IMR-90 (cell line): Measurements from ENCODE around the gene YKT6. TPM values are rescaled to one million over a fixed set of nuclear protein-coding genes. Genes with fewer than 3 reads are reported as not detected.

Source experiments
- ATAC-seq: fragments of 200-7000 bp; cut with Tn5 transposase; 2 replicates; pipeline ENCODE4 v1.9.1; 2020; ENCODE audit warnings: low read depth, mild to moderate bottlenecking, moderate library complexity
- BruUV-seq: library from RNA; stranded (reverse); fragments of 400-500 nt; replicated peaks from 2 replicates; lab custom pipeline; 2021; lab: Mats Ljungman, UMichigan
- CTCF ChIA-PET: fragments of 300-600 bp; formaldehyde crosslinking; extraction: SDS; loops from one replicate; lab custom pipeline; 2021; ENCODE audit warnings: antibody characterized with exemption; lab: Yijun Ruan, JAX
- POLR2A ChIA-PET: fragments of 300-600 bp; sonication (Branson Sonifier 250); formaldehyde crosslinking; loops from one replicate; lab custom pipeline; 2022; ENCODE audit warnings: antibody characterized with exemption; ENCODE audit not compliant: unreplicated experiment; lab: Charles Lee
- DNase-seq: peaks from one replicate; pipeline ENCODE4 v3.0.0; 2013
- H2AFZ ChIP-seq: replicated peaks from 2 replicates; pipeline ENCODE3; 2013; ENCODE audit warnings: low read length, mild to moderate bottlenecking; ENCODE audit not compliant: poor library complexity
- H2AK5ac ChIP-seq: 2 replicates; pipeline ENCODE4 v1.6.1; 2013; ENCODE audit warnings: low read depth, low read length, inconsistent platforms
- H2AK9ac ChIP-seq: replicated peaks from 2 replicates; pipeline ENCODE3; 2013; ENCODE audit warnings: mild to moderate bottlenecking, low read depth, low read length, moderate library complexity; ENCODE audit not compliant: poor library complexity
- H2BK120ac ChIP-seq: 2 replicates; pipeline ENCODE4 v1.6.1; 2013; ENCODE audit warnings: low read depth, low read length, inconsistent platforms
- H2BK15ac ChIP-seq: 3 replicates; pipeline ENCODE4 v1.6.1; 2013; ENCODE audit warnings: low read depth, low read length, inconsistent platforms
- H2BK20ac ChIP-seq: 2 replicates; pipeline ENCODE4 v1.6.1; 2013; ENCODE audit warnings: low read depth, mild to moderate bottlenecking, inconsistent platforms, low read length, moderate library complexity
- H2BK5ac ChIP-seq: 2 replicates; pipeline ENCODE4 v1.6.1; 2013; ENCODE audit warnings: mild to moderate bottlenecking, low read depth, low read length, inconsistent platforms; ENCODE audit not compliant: poor library complexity, severe bottlenecking
- H3K14ac ChIP-seq: replicated peaks from 2 replicates; pipeline ENCODE4 v1.6.1; 2013; ENCODE audit warnings: low read depth, low read length, inconsistent platforms
- H3K18ac ChIP-seq: 2 replicates; pipeline ENCODE4 v1.6.1; 2013; ENCODE audit warnings: low read depth, low read length, control low read depth
- H3K23ac ChIP-seq: 2 replicates; pipeline ENCODE4 v1.6.1; 2013; ENCODE audit warnings: low read depth, low read length, inconsistent platforms
- H3K27ac ChIP-seq: 2 replicates; pipeline ENCODE4 v1.5.1; 2013; ENCODE audit warnings: mild to moderate bottlenecking, control low read depth, low read length; ENCODE audit not compliant: insufficient read depth
- H3K27me3 ChIP-seq: 2 replicates; pipeline ENCODE4 v1.6.1; 2013; ENCODE audit warnings: low read length; ENCODE audit not compliant: control insufficient read depth, insufficient read depth
- H3K36me3 ChIP-seq: 2 replicates; pipeline ENCODE4 v1.6.1; 2013; ENCODE audit warnings: low read length, mixed read lengths; ENCODE audit not compliant: control insufficient read depth, insufficient read depth
- H3K4ac ChIP-seq: 2 replicates; pipeline ENCODE4 v1.6.1; 2013; ENCODE audit warnings: low read depth, low read length, inconsistent platforms
- H3K4me1 ChIP-seq: 2 replicates; pipeline ENCODE4 v1.6.1; 2013; ENCODE audit warnings: low read length, mixed read lengths; ENCODE audit not compliant: control insufficient read depth, insufficient read depth
- H3K4me2 ChIP-seq: 2 replicates; pipeline ENCODE4 v1.6.1; 2013; ENCODE audit warnings: low read depth, mild to moderate bottlenecking, control low read depth, low read length, moderate library complexity
- H3K4me3 ChIP-seq: 2 replicates; pipeline ENCODE4 v1.5.1; 2013; ENCODE audit warnings: low read depth, mild to moderate bottlenecking, control low read depth, low read length, moderate library complexity; ENCODE audit not compliant: insufficient read depth
- H3K56ac ChIP-seq: 2 replicates; pipeline ENCODE4 v1.6.1; 2013; ENCODE audit warnings: low read length, inconsistent platforms; ENCODE audit not compliant: insufficient read depth; ENCODE audit errors: extremely low read depth
- H3K79me1 ChIP-seq, 2 experiments: 2 replicates each; pipeline ENCODE4 v1.6.1; 2013; ENCODE audit warnings: low read length in 2 of 2, inconsistent platforms in 1 of 2, low read depth in 1 of 2
- H3K9ac ChIP-seq: 2 replicates; pipeline ENCODE4 v1.6.1; 2013; ENCODE audit warnings: low read depth, low read length, control low read depth
- H3K9me1 ChIP-seq: 2 replicates; pipeline ENCODE4 v1.6.1; 2013; ENCODE audit warnings: low read length, inconsistent platforms; ENCODE audit not compliant: insufficient read depth
- H3K9me3 ChIP-seq: 2 replicates; pipeline ENCODE4 v1.6.1; 2013; ENCODE audit warnings: low read length; ENCODE audit not compliant: control insufficient read depth, insufficient read depth
- H4K20me1 ChIP-seq: 2 replicates; pipeline ENCODE4 v1.6.1; 2013; ENCODE audit warnings: low read length, inconsistent platforms; ENCODE audit not compliant: insufficient read depth
- H4K5ac ChIP-seq: 2 replicates; pipeline ENCODE4 v1.6.1; 2013; ENCODE audit warnings: mild to moderate bottlenecking, low read depth, low read length, control low read depth
- H4K8ac ChIP-seq, 2 experiments: 2 replicates each; pipeline ENCODE4 v1.6.1; 2013; ENCODE audit warnings: low read depth in 2 of 2, low read length in 2 of 2, control low read depth in 1 of 2, inconsistent platforms in 1 of 2
- H4K91ac ChIP-seq: 2 replicates; pipeline ENCODE4 v1.6.1; 2013; ENCODE audit warnings: low read depth, low read length, inconsistent platforms; ENCODE audit not compliant: insufficient read depth
- BHLHE40 ChIP-seq: fragments of 150-350 bp; IDR thresholded peaks from 2 replicates; pipeline ENCODE4 v1.6.1; 2016; ENCODE audit warnings: mild to moderate bottlenecking, low read depth, low read length
- CEBPB ChIP-seq: IDR thresholded peaks from 2 replicates; pipeline ENCODE4 v1.6.1; 2012; ENCODE audit warnings: low read depth, low read length, improper control_type of control experiment
- CHD1 ChIP-seq: IDR thresholded peaks from 2 replicates; pipeline ENCODE4 v1.6.1; 2012; ENCODE audit warnings: low read depth, low read length, improper control_type of control experiment
- FOS ChIP-seq: fragments of 150-350 bp; IDR thresholded peaks from 2 replicates; pipeline ENCODE4 v1.6.1; 2016; ENCODE audit warnings: low read depth, low read length
- MAFK ChIP-seq: IDR thresholded peaks from 2 replicates; pipeline ENCODE4 v1.6.1; 2012; ENCODE audit warnings: low read depth, low read length, improper control_type of control experiment
- MAZ ChIP-seq: IDR thresholded peaks from 2 replicates; pipeline ENCODE4 v1.6.1; 2012; ENCODE audit warnings: low read depth, mild to moderate bottlenecking, low read length, improper control_type of control experiment, moderate library complexity, borderline replicate concordance
- MXI1 ChIP-seq: IDR thresholded peaks from 2 replicates; pipeline ENCODE4 v1.6.1; 2012; ENCODE audit warnings: low read depth, mild to moderate bottlenecking, low read length, moderate library complexity, borderline replicate concordance
- NFE2L2 ChIP-seq: fragments of 150-350 bp; IDR thresholded peaks from 2 replicates; pipeline ENCODE4 v1.6.1; 2016; ENCODE audit warnings: low read depth, mild to moderate bottlenecking, low read length
- POLR2A ChIP-seq: IDR thresholded peaks from 2 replicates; pipeline ENCODE4 v1.6.1; 2012; ENCODE audit warnings: mild to moderate bottlenecking, low read depth, low read length
- RAD21 ChIP-seq: IDR thresholded peaks from 2 replicates; pipeline ENCODE4 v1.6.1; 2012; ENCODE audit warnings: low read length, improper control_type of control experiment
- RCOR1 ChIP-seq: IDR thresholded peaks from 2 replicates; pipeline ENCODE4 v1.6.1; 2012; ENCODE audit warnings: mild to moderate bottlenecking, low read length, improper control_type of control experiment; ENCODE audit not compliant: insufficient replicate concordance
- RFX5 ChIP-seq: IDR thresholded peaks from 2 replicates; pipeline ENCODE4 v1.8.0; 2012; ENCODE audit warnings: low read depth, mild to moderate bottlenecking, low read length, moderate library complexity
- SMC3 ChIP-seq: fragments of 150-350 bp; IDR thresholded peaks from 2 replicates; pipeline ENCODE4 v1.6.1; 2016; ENCODE audit warnings: low read depth, mild to moderate bottlenecking, antibody characterized with exemption, low read length, moderate library complexity
- USF2 ChIP-seq: fragments of 150-350 bp; IDR thresholded peaks from 2 replicates; pipeline ENCODE4 v1.6.1; 2017; ENCODE audit warnings: mild to moderate bottlenecking, antibody characterized with exemption, low read length, low read depth
- WGBS, 2 experiments: methylation state at CpG; one replicate each; pipeline versions ENCODE4 v1.1.5 to v1.1.7; 2013; ENCODE audit warnings: missing lambda C conversion rate in 2 of 2; ENCODE audit not compliant: insufficient read length in 1 of 2; ENCODE audit errors: extremely low coverage in 2 of 2; 5-methylcytosine and 5-hydroxymethylcytosine counted together
- dilution Hi-C: fragments of 300-500 bp; cut with HindIII; formaldehyde crosslinking; loops from one replicate; pipeline ENCODE4 v1.14.3; 2018; ENCODE audit warnings: low sequenced_read_pairs; ENCODE audit not compliant: unreplicated experiment
- in situ Hi-C: fragments of 300-500 bp; cut with MboI; formaldehyde crosslinking; loops from 3 replicates; pipeline ENCODE4 v1.14.3; 2019; ENCODE audit warnings: low sequenced_read_pairs, inconsistent platforms, mixed read lengths
- intact Hi-C: fragments of 100-400 bp; cut with micrococcal nuclease; formaldehyde crosslinking; loops from 2 replicates; pipeline ENCODE4 v1.10.0; 2022
- polyA plus RNA-seq, 3 experiments: library from polyadenylated mRNA; depleted of rRNA; stranded (reverse); fragments of >200 nt; gene quantifications; 2 replicates each; pipeline ENCODE4 v1.2.3, GENCODE V29; 2012; ENCODE audit warnings: low replicate concordance in 1 of 3
- total RNA-seq: library from RNA; depleted of rRNA; stranded (reverse); fragments of >200 nt; gene quantifications from 2 replicates; pipeline ENCODE4 v1.2.3, GENCODE V29; 2012
- TF ChIP-seq, protein P1 (sequence below): conservative IDR thresholded peaks from 2 replicates; pipeline ENCODE4 v1.5.1; 2012; ENCODE audit warnings: mild to moderate bottlenecking, low read depth, low read length, improper control_type of control experiment

Gene YKT6
- total and polyA plus RNA-seq, 2 of the 4 experiments (the other 2 are of a cell fraction), result 115 to 120 TPM

DNA sequence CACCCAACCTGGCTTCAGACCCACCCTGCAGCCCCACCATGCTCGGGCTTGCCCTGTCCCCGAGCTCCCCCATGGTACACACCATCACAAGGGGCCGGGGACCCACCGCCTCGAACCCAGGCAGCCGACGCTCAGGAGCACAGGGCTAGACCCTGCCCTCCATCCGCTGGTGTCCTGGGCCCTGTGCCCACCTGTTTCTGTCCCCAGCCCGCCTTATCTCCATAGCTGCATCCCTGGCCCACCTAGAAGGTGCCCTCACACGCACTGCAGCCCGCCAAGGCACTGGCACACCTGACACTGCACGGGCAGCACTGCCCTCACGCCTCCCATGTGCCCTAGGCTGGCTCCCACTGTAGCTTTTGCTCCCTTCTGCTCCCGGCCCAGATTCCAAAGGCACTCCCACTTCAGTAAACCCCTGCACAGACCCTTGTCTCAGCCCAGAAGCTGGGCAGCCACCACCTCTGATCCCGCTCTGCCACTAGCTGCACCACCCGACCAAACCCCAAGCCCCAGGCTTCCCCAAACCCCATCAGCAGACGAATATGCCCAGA lies 17.1 kb downstream of the YKT6 start:
- no peak overlapping the region for H2AK5ac ChIP-seq
- no peak overlapping the region for H3K9ac ChIP-seq
- no peaks in the 10 kb centered on the region for H3K4me1 ChIP-seq
- in situ Hi-C loops, result no loop called here
- H4K91ac ChIP-seq, result no peak overlapping the region
- no peak for TF ChIP-seq FOS
- TF ChIP-seq RCOR1, result no peak
- no peak for TF ChIP-seq RAD21
- TF ChIP-seq, protein P1, sequence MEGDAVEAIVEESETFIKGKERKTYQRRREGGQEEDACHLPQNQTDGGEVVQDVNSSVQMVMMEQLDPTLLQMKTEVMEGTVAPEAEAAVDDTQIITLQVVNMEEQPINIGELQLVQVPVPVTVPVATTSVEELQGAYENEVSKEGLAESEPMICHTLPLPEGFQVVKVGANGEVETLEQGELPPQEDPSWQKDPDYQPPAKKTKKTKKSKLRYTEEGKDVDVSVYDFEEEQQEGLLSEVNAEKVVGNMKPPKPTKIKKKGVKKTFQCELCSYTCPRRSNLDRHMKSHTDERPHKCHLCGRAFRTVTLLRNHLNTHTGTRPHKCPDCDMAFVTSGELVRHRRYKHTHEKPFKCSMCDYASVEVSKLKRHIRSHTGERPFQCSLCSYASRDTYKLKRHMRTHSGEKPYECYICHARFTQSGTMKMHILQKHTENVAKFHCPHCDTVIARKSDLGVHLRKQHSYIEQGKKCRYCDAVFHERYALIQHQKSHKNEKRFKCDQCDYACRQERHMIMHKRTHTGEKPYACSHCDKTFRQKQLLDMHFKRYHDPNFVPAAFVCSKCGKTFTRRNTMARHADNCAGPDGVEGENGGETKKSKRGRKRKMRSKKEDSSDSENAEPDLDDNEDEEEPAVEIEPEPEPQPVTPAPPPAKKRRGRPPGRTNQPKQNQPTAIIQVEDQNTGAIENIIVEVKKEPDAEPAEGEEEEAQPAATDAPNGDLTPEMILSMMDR, result no peak
- no peak for TF ChIP-seq SMC3
- TF ChIP-seq CEBPB, result no peak
- TF ChIP-seq BHLHE40, result no peak
- TF ChIP-seq CHD1, result no peak
- no peak for TF ChIP-seq POLR2A
- TF ChIP-seq USF2, result no peak
- no peak for TF ChIP-seq MXI1
- no peak for TF ChIP-seq RFX5
- TF ChIP-seq MAFK, result no peak
- TF ChIP-seq NFE2L2, result no peak
- no peak for TF ChIP-seq MAZ
- no peak overlapping the region for H3K4ac ChIP-seq
- H2BK5ac ChIP-seq, result no peak overlapping the region
- peaks cover 6% of the 10 kb centered on the region for H3K27me3 ChIP-seq
- CTCF ChIA-PET, result interaction anchor here (0.5 kb wide), 1 partner anchor 13 kb away, joined by 3 read pairs; no protein-coding TSS in a partner anchor
- no TSS peak for BruUV-seq
- no peak for DNase-seq
- WGBS, 2 experiments, result 84% methylated on average over 9 of the region's 17 CpGs; no CpG with 5 or more reads in 1 of the 2 experiments
- no peaks in the 10 kb centered on the region for H3K79me1 ChIP-seq
- H3K56ac ChIP-seq, result no peak overlapping the region
- H2BK15ac ChIP-seq, result no peak overlapping the region
- no peak overlapping the region for H3K18ac ChIP-seq
- H3K36me3 ChIP-seq, result peaks cover 12% of the 10 kb centered on the region
- H3K27ac ChIP-seq, result no peak overlapping the region
- no peak overlapping the region for H2AK9ac ChIP-seq
- H2AFZ ChIP-seq, result no peak overlapping the region
- no peak overlapping the region for H3K4me2 ChIP-seq
- no peaks in the 10 kb centered on the region for H3K9me1 ChIP-seq
- H4K5ac ChIP-seq, result no peak overlapping the region
- H3K23ac ChIP-seq, result no peak overlapping the region
- no peak overlapping the region for H2BK20ac ChIP-seq
- dilution Hi-C loops, result no loop called here
- intact Hi-C loops, result no loop called here
- H2BK120ac ChIP-seq, result no peak overlapping the region
- ATAC-seq, result no peak
- H4K8ac ChIP-seq, result no peak overlapping the region
- POLR2A ChIA-PET, result no interaction called here
- peaks cover 3% of the 10 kb centered on the region for H3K9me3 ChIP-seq
- no peak overlapping the region for H3K14ac ChIP-seq
- peaks cover 9% of the 10 kb centered on the region for H4K20me1 ChIP-seq
- H3K4me3 ChIP-seq, result no peak overlapping the region
